Upper lobe of left lung (tissue), 4 donors: ENCODE measurements around the gene ZNF641.

Source experiments
- EP300 ChIP-seq, 4 donors: sonication (generic); formaldehyde crosslinking; IDR thresholded peaks; one replicate each; pipeline ENCODE4 v1.5.1; 2017; ENCODE audit warnings: antibody characterized with exemption in 4 of 4, control low read depth in 2 of 4
- POLR2A ChIP-seq, 4 donors: fragments of 450-650 bp; IDR thresholded peaks; one replicate each; pipeline ENCODE4 v1.5.1; 2016 to 2017; ENCODE audit warnings: antibody characterized with exemption in 4 of 4, mild to moderate bottlenecking in 2 of 4
- TF ChIP-seq, protein P1 (sequence below), 6 experiments: fragments of 450-650 bp in 4 of 6; fragments of 200-600 bp in 2 of 6; sonication (generic) in 2 of 6; IDR thresholded peaks; one replicate each; pipeline ENCODE4 v1.5.1; 2016 to 2019; ENCODE audit warnings: antibody characterized with exemption in 6 of 6

DNA sequence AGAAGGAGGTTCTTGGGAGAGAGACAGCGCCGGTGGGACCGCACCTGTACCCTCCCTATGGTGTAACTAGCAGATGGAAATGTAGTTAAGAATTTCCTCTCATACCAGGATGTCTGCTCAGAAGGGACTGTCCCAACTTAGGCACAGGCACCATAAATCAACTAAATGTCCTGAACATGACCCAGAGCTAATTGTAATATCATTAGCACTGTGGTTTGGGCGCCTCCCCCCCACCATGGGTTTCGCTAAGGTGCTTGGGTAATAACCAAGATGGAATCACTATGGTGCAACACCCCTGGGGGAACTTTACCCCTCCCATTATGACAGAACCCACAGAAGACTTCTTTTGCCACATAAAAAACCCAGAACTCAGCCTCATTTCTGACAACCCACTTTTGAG lies 15.9 kb downstream of the ZNF641 start:
- TF ChIP-seq POLR2A (IDR thresholded peaks at IDR 0.05) (no peak), EP300 (IDR thresholded peaks at IDR 0.05) (no peak)
- TF ChIP-seq, protein P1, sequence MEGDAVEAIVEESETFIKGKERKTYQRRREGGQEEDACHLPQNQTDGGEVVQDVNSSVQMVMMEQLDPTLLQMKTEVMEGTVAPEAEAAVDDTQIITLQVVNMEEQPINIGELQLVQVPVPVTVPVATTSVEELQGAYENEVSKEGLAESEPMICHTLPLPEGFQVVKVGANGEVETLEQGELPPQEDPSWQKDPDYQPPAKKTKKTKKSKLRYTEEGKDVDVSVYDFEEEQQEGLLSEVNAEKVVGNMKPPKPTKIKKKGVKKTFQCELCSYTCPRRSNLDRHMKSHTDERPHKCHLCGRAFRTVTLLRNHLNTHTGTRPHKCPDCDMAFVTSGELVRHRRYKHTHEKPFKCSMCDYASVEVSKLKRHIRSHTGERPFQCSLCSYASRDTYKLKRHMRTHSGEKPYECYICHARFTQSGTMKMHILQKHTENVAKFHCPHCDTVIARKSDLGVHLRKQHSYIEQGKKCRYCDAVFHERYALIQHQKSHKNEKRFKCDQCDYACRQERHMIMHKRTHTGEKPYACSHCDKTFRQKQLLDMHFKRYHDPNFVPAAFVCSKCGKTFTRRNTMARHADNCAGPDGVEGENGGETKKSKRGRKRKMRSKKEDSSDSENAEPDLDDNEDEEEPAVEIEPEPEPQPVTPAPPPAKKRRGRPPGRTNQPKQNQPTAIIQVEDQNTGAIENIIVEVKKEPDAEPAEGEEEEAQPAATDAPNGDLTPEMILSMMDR (IDR thresholded peaks at IDR 0.05), result no peak
